ENCODE results near the gene PLCH1.
"Not testable (repeated sequence)": the region's sequence is repeated elsewhere in the genome, so short reads cannot be mapped to it uniquely, and the experiment has no call there.

PLCH1 gene

DNA sequence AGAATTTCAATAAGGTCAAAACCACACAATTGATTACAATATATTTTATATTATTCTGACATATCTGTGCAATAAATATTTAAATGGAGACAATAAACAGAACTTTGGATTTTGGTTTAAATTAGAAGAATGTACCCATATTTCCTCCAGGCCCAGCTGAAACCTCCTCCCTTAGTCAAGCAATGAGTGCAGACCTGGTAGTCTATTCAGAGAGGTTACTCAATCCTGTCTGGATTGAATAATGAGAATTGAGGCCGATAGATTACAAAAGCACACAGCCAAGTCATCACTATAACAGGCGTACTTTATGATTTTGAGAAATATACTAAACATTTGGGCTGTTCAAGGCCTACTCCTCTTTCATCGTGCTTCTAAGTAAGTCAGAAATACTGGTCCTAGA lies 336.9 kb downstream of the PLCH1 start:
- Mint-ChIP-seq H3K9me3 (no peaks in the 10 kb centered on the region), H3K4me3 (no peak overlapping the region), H3K27me3 (no peaks in the 10 kb centered on the region), H3K27ac (no peak overlapping the region), H3K36me3 (no peaks in the 10 kb centered on the region), H3K4me1 (no peaks in the 10 kb centered on the region)

DNA sequence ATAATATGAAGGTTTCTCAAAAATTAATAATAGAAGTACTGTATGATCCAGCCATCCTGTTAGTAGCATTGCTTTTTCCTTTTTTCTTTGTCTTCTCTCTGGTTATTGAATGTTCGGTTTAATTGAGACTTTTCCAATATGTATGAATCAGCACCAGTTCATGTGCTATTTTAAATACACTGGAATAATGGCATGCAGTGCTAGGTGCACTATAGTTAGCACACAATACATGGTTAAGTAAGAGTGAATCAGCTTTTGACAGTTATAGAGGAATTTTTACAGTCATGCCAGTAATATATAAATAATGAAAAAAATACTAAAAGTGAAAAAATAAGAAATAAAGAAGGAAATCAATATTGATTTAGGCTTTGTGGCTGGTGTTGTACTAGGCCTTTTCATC lies 337.5 kb downstream of the PLCH1 start:
- Mint-ChIP-seq H3K4me3 (no peak overlapping the region), H3K27me3 (no peaks in the 10 kb centered on the region), H3K36me3 (no peaks in the 10 kb centered on the region), H3K27ac (no peak overlapping the region), H3K9me3 (no peaks in the 10 kb centered on the region), H3K4me1 (no peaks in the 10 kb centered on the region)

DNA sequence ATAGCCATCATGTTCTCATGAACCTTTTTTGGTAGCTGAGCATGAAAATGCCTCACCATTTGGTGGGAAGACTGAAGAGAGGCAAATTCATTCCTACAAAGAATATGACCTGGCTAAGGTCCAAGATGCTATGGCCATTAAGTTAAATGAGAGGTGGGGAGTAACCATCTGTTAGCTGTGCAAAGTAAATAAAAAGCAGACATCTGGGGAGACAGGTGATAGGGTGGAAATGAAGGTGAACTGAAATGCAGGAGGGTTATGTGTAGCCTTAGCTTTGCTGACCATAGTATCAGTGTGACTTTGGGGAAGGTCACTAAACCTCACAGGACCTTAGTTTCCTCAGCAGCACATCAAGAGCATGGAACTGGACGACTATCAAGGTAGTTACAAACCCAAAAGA lies 340.4 kb downstream of the PLCH1 start:
- H3K4me3 Mint-ChIP-seq, result no peak overlapping the region
- no peaks in the 10 kb centered on the region for H3K9me3 Mint-ChIP-seq
- no peak overlapping the region for H3K27ac Mint-ChIP-seq
- H3K27me3 Mint-ChIP-seq, result no peaks in the 10 kb centered on the region
- no peaks in the 10 kb centered on the region for H3K4me1 Mint-ChIP-seq
- H3K36me3 Mint-ChIP-seq, result no peaks in the 10 kb centered on the region

DNA sequence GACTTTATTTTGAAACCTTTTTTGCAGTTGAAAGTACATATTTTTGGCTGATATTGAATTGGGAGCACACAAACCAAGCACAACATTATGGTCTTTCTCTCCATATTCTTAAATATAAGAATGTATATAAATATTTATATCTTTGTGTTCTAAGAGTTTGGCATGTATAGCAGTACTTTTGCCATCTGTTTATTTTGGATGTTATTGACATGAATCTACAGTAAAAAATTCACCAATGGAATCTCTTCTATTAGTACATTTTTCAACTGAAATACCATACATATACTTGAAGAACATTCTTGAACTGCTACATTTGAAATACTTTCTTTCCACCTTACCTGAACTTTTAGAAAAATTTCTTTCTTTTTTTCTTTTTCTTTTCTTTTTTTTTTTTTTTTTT lies 342.2 kb downstream of the PLCH1 start:
- H3K9me3 Mint-ChIP-seq, result no peaks in the 10 kb centered on the region
- H3K4me1 Mint-ChIP-seq, result no peaks in the 10 kb centered on the region
- H3K4me3 Mint-ChIP-seq, result no peak overlapping the region
- H3K27ac Mint-ChIP-seq, result no peak overlapping the region
- H3K27me3 Mint-ChIP-seq, result no peaks in the 10 kb centered on the region
- no peaks in the 10 kb centered on the region for H3K36me3 Mint-ChIP-seq

DNA sequence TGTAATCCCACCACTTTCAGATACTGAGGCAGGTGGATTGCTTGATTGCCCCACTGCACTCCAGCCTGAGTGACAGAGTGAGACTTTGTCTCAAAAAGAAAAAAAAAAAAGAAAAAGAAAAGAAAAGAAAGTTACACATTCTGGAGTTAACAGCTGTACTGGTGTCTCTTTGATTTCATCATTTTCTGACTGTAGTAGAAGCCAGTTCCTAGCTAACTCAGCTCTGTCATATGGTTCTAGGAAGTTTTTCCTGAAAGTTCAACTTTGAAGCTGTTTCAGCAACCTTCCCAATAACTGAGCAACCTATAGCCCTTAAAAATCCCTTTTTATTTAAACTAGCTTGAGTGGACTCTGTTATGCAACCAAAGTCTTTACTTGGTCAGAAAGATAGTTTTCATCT lies 346.8 kb downstream of the PLCH1 start:
- Mint-ChIP-seq H3K4me3 (no peak overlapping the region), H3K27ac (no peak overlapping the region), H3K27me3 (no peaks in the 10 kb centered on the region), H3K4me1 (no peaks in the 10 kb centered on the region), H3K9me3 (no peaks in the 10 kb centered on the region), H3K36me3 (no peaks in the 10 kb centered on the region)

DNA sequence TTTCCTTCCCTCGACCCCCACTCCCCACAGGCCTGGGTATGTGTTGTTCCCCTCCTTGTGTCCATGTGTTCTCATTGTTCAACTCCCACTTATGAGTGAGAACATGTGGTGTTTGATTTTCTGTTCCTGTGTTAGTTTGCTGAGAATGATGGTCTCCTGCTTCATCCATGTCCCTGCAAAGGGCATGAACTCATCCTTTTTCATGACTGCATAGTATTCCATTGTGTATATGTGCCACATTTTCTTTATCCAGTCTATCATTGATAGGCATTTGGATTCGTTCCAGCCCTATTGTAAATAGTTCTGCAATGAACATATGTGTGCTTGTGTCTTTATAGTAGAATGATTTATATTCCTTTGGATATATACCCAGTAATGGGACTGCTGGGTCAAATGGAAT lies 350.0 kb downstream of the PLCH1 start:
- not testable (repeated sequence) for H3K4me3 Mint-ChIP-seq, H3K36me3 Mint-ChIP-seq, H3K27me3 Mint-ChIP-seq, H3K4me1 Mint-ChIP-seq, H3K27ac Mint-ChIP-seq, H3K9me3 Mint-ChIP-seq

DNA sequence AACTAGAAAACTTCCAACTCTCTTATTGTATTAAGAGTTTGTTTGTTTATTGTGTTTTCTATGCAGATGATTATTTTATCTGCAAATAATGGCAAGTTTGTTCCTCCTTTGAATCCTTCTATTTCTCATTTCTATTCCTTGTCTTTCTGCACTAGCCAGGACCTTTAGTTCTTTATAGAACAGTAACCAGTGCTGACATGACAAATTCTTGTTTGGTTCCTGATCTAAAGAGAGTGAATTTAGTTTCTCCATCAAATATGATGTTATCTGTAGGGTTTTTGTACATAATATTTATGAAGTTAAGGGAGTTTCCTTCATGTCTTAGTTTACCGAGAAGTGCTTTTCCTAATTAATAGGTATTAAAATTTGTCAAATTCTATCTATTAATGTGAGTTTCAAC lies 350.6 kb downstream of the PLCH1 start:
- no peak overlapping the region for H3K27ac Mint-ChIP-seq
- H3K4me3 Mint-ChIP-seq, result no peak overlapping the region
- no peaks in the 10 kb centered on the region for H3K9me3 Mint-ChIP-seq
- no peaks in the 10 kb centered on the region for H3K36me3 Mint-ChIP-seq
- H3K4me1 Mint-ChIP-seq, result no peaks in the 10 kb centered on the region
- H3K27me3 Mint-ChIP-seq, result no peaks in the 10 kb centered on the region

DNA sequence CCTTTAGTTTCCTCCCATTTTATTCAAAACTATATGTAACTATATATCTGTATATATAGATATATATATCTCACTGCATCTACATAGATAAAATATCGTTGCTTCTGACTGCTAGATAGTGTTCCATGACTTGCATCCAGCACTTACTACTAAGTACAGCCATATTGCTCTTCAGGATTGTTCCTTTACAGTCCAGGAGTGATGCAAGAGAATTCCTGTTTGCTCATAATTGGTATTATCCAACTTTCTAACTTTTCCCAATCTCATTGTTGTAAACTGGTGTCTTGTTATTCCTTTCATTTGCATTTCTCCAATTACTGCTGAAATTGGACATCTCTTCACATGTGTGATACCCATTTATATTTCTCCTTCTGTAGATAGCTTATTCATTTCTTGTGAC lies 351.6 kb downstream of the PLCH1 start:
- H3K36me3 Mint-ChIP-seq, result no peaks in the 10 kb centered on the region
- no peak overlapping the region for H3K27ac Mint-ChIP-seq
- H3K27me3 Mint-ChIP-seq, result no peaks in the 10 kb centered on the region
- H3K9me3 Mint-ChIP-seq, result no peaks in the 10 kb centered on the region
- H3K4me1 Mint-ChIP-seq, result no peaks in the 10 kb centered on the region
- H3K4me3 Mint-ChIP-seq, result no peak overlapping the region

DNA sequence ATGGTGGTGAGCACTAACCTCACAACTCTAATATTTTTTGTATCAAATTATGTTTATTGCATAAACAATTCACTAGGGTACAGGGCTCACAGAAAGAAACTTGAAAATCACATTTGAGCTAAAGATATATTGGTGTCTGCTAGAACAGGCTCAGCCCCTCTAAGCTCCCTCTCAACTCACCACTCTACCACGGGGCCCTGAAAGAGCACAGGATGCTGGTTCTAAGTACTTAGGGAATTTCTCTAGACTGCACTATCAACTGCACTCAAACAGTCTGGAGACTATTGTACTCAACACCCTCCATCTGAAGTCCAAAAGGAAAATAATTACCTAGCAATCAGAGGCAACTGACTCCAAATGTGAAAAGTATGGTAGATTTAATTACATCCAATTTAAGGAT lies 352.7 kb downstream of the PLCH1 start:
- H3K9me3 Mint-ChIP-seq, result no peaks in the 10 kb centered on the region
- H3K36me3 Mint-ChIP-seq, result no peaks in the 10 kb centered on the region
- H3K27me3 Mint-ChIP-seq, result peaks cover 1% of the 10 kb centered on the region
- no peak overlapping the region for H3K4me3 Mint-ChIP-seq
- no peak overlapping the region for H3K27ac Mint-ChIP-seq
- no peaks in the 10 kb centered on the region for H3K4me1 Mint-ChIP-seq

DNA sequence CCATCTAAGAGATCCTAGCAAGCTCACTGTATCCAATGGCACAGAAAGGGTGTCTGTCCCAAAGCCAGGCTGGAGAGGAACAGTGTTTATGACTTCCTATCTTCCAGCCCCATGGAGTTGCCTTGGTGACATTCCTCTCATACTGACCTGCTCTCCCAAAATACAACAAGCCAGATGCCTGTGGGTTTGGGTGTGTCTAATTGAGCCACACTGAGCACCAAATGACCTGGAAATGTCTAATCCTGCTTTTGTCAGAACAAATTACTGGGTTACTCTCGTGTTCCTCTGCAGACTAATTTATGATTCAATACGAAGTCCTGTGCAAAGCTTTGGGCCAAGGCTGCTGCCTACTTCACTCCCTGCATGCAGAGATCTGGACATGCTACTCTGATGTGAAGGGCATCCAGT lies 353.3 kb downstream of the PLCH1 start:
- H3K27me3 Mint-ChIP-seq, result peaks cover 3% of the 10 kb centered on the region
- no peak overlapping the region for H3K4me3 Mint-ChIP-seq
- no peaks in the 10 kb centered on the region for H3K9me3 Mint-ChIP-seq
- no peaks in the 10 kb centered on the region for H3K4me1 Mint-ChIP-seq
- no peak overlapping the region for H3K27ac Mint-ChIP-seq
- H3K36me3 Mint-ChIP-seq, result no peaks in the 10 kb centered on the region

DNA sequence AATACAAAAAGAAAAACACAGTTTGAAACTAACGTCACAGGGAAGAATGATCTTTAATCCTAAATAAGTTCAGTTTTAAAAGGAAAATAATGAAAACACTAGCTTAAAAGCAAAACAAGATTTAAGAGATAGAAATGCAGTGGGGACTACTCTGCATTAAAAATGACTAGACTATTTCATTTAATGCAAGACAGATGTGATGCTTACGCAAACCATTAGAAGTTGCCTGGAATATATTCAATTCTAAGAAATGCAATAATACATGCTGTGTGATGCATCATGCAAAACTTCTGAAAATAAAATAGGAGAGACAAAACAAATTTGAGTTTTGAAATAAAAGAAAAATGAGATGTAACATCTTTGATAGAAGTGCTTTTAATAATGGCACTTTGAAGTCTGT lies 353.8 kb downstream of the PLCH1 start:
- H3K27me3 Mint-ChIP-seq, result peaks cover 3% of the 10 kb centered on the region
- no peaks in the 10 kb centered on the region for H3K4me1 Mint-ChIP-seq
- no peak overlapping the region for H3K4me3 Mint-ChIP-seq
- no peak overlapping the region for H3K27ac Mint-ChIP-seq
- H3K36me3 Mint-ChIP-seq, result no peaks in the 10 kb centered on the region
- H3K9me3 Mint-ChIP-seq, result no peaks in the 10 kb centered on the region

DNA sequence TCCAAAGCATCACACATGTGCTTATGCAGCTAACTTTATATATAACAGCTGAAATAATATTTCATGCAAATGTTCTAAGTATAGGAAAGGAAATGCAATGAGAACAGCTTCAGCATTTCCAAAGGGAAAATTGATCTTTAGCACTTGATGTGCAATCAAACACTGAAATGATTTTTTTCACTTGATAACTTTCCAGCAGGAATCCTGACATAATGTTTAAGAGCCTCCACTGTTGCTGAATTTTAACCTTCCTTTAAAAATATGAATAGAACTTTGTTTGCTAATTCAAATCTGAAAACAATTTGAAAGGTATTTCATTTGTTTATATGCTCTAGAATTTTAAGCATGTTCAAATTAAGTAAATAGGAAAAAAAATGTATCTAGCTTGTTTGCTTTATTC lies 354.5 kb downstream of the PLCH1 start:
- no peak overlapping the region for H3K27ac Mint-ChIP-seq
- no peak overlapping the region for H3K4me3 Mint-ChIP-seq
- no peaks in the 10 kb centered on the region for H3K4me1 Mint-ChIP-seq
- no peaks in the 10 kb centered on the region for H3K9me3 Mint-ChIP-seq
- H3K36me3 Mint-ChIP-seq, result no peaks in the 10 kb centered on the region
- peaks cover 3% of the 10 kb centered on the region for H3K27me3 Mint-ChIP-seq

DNA sequence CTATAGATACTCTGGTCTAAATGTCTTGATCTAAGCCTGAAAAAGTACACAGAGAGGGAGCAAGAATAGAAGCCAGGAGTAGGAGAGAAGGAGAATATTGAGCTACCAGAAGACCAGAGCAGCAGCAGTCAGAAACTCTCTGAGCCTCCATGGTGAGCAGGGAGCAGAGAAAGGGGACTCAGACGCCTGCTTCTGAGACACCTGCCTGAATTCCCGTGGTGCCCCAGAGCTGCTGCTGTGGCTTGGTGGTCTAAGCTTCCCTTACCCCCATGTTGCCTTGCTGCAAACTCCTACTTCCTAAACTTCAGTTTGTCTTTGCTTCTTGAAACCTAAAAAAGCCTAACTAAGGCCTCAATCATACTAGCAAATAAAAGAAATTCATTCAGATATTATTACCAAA lies 356.5 kb downstream of the PLCH1 start:
- no peak overlapping the region for H3K4me3 Mint-ChIP-seq
- H3K27ac Mint-ChIP-seq, result no peak overlapping the region
- H3K9me3 Mint-ChIP-seq, result no peaks in the 10 kb centered on the region
- no peaks in the 10 kb centered on the region for H3K4me1 Mint-ChIP-seq
- H3K36me3 Mint-ChIP-seq, result no peaks in the 10 kb centered on the region
- H3K27me3 Mint-ChIP-seq, result peaks cover 3% of the 10 kb centered on the region

DNA sequence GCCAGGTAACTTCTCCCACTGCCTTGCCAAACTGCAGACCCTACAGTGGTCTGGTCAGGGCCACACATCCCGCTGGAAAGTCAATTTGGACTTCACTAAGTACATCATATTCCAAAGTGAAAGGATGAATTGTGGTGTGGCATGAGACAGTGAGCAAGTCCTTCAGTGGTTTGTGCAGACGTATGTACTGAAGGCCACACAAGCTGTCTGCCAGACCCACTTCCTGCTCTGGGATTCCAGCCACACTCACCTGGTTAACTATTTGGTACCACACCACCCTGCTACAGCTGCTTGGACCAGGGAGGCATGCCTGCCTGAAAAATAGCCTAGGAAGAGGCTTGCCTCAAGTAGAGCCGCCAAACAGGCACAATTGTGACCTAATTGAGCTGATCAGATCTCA lies 357.3 kb downstream of the PLCH1 start:
- Mint-ChIP-seq H3K4me1 (no peaks in the 10 kb centered on the region), H3K4me3 (no peak overlapping the region), H3K27me3 (peaks cover 3% of the 10 kb centered on the region), H3K27ac (no peak overlapping the region), H3K9me3 (no peaks in the 10 kb centered on the region), H3K36me3 (no peaks in the 10 kb centered on the region)

DNA sequence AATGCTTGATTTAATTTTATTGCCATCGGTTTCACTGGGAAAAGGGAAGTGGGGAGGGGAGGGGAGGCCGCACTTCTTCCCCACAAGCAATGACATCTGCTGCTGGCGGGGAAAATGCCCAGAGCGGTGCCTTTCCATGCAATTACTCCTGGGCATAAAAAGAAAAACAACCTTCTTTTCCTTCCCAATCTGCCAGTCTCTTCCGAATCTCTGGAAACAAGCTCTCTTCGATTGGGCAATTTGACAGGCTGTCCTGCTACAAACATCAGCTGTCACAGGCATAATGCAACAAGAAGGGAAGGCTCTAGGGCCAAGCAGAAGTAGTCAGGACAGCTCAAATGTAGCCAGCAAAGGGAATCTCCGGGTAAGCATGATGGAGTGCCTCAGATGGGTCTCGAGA lies 358.0 kb downstream of the PLCH1 start:
- no peaks in the 10 kb centered on the region for H3K36me3 Mint-ChIP-seq
- H3K27ac Mint-ChIP-seq, result no peak overlapping the region
- H3K27me3 Mint-ChIP-seq, result peaks cover 3% of the 10 kb centered on the region
- H3K4me3 Mint-ChIP-seq, result no peak overlapping the region
- no peaks in the 10 kb centered on the region for H3K4me1 Mint-ChIP-seq
- no peaks in the 10 kb centered on the region for H3K9me3 Mint-ChIP-seq

DNA sequence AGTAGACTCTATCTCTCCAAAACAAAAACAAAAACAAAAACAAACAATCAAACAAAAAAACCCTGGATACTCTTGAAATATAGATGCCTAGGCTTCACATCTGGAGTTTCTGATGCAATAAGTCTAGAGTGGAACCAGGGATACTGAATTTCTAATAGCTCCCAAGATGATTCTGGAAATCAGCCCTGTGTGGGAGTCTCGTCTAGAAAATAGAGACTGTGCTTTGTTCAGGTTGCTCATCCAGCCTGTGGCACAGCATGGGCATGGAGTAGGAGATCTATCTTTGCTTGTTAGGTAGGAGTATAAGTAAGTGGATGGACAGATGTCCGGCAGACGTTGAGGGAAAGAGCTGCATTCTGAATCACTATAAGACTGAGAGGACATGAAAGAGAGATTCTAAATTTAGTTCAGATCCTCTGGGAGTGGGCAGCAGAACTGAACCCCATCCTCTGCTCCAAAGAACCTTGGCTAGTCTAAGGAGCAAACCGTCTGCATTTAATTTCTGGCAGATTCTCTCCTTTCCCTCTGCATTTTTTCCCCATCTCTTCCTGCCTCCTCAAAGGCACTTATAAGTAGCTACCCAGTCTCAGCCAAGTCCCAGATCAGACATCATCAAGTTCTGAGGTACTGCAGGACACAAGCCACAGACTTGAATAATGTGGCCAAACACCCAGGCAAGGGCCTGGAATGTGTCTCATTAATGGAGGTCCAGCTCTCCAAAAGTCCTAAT lies 358.8 kb downstream of the PLCH1 start:
- Mint-ChIP-seq H3K27me3 (peaks cover 3% of the 10 kb centered on the region), H3K4me3 (no peak overlapping the region), H3K9me3 (no peaks in the 10 kb centered on the region), H3K27ac (no peak overlapping the region), H3K4me1 (no peaks in the 10 kb centered on the region), H3K36me3 (no peaks in the 10 kb centered on the region)

DNA sequence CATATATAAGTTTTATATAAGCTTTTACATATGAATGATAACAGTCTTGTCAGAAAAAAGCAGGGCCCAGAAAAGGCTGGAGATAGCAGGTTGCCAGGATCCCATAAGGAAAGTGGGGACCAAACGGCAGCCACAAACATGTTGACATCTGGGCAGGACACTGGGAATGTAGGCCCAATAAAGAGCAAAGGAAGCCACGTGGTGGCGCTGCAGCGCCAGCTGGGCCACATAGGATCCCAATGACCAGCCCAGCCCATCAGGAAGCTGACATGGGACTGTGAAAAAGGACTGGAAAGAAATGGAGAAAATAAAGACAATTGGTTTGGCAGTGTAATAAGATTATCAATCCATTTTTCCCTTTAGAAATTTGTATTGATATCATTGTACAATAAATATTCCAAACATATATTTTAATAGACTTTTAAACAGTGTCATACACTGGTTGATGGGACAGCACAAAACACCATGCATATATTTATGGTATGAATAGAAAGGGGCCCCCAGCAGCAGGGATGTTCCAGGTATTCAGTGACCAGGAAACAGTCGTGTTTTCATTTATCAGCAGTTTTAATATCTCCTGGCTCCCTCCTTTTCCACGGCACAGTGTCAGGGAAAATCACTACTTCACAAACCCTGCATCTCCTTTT lies 362.4 kb downstream of the PLCH1 start:
- H3K27ac Mint-ChIP-seq, result no peak overlapping the region
- H3K4me3 Mint-ChIP-seq, result no peak overlapping the region
- H3K9me3 Mint-ChIP-seq, result no peaks in the 10 kb centered on the region
- H3K4me1 Mint-ChIP-seq, result no peaks in the 10 kb centered on the region
- peaks cover 3% of the 10 kb centered on the region for H3K27me3 Mint-ChIP-seq
- no peaks in the 10 kb centered on the region for H3K36me3 Mint-ChIP-seq

Data from activated naive CD4-positive, alpha-beta T cell treated with anti-CD3 and anti-CD28 coated beads, Interleukin-2, amount 50 U/mL, for 24 hours (primary cell).